GM12878 (cell line): ENCODE data around the gene SHANK1. TPM values are rescaled to one million over a fixed set of nuclear protein-coding genes. Genes with fewer than 3 reads are reported as not detected.

Experiments
- ATAC-seq: fragments of 200-7000 bp; cut with Tn5 transposase; 3 replicates; pipeline ENCODE4 v1.9.1; 2020; ENCODE audit warnings: mild to moderate bottlenecking, moderate library complexity
- BruUV-seq: library from RNA; stranded (reverse); fragments of 400-500 nt; replicated peaks from 2 replicates; lab custom pipeline; 2021; lab: Mats Ljungman, UMichigan
- CTCF ChIA-PET: fragments of 300-600 bp; sonication (Branson Sonifier 250); formaldehyde crosslinking; extraction: SDS; loops from one replicate; lab custom pipeline; 2021; ENCODE audit warnings: inconsistent platforms; lab: Yijun Ruan, JAX
- POLR2A ChIA-PET: fragments of 350-600 bp; formaldehyde crosslinking; extraction: SDS; loops from one replicate; lab custom pipeline; 2021; ENCODE audit warnings: inconsistent platforms; lab: Charles Lee
- RAD21 ChIA-PET: fragments of 300-600 bp; sonication (Branson Sonifier 250); formaldehyde crosslinking; loops from one replicate; lab custom pipeline; 2023; ENCODE audit warnings: antibody characterized with exemption; ENCODE audit not compliant: unreplicated experiment; lab: Charles Lee
- SMC1A ChIA-PET: fragments of 300-600 bp; sonication (Branson Sonifier 250); formaldehyde crosslinking; loops from one replicate; lab custom pipeline; 2023; ENCODE audit not compliant: unreplicated experiment, uncharacterized antibody; lab: Charles Lee
- DNase-seq: peaks from one replicate; pipeline ENCODE4 v3.0.0-alpha.2; 2011; ENCODE audit warnings: low read depth, low spot score
- FAIRE-seq: peaks from 3 replicates; lab custom pipeline; 2011; peaks lifted over from hg19 to GRCh38; lab: Jason Lieb, UNC
- H2AFZ ChIP-seq: 2 replicates; pipeline ENCODE4 v1.6.0; 2011; ENCODE audit warnings: low read depth, low read length, control low read depth; ENCODE audit not compliant: control insufficient read depth
- H3K27ac ChIP-seq: 2 replicates; pipeline ENCODE4 v1.5.1; 2011; ENCODE audit warnings: control low read depth; ENCODE audit not compliant: control insufficient read depth, insufficient read depth
- H3K27me3 ChIP-seq, 2 experiments: replicated peaks in 1 of 2; 2 replicates each; pipeline versions ENCODE4 v1.6.0 to v1.6.1; 2011; ENCODE audit warnings: low read length in 1 of 2; ENCODE audit not compliant: control insufficient read depth in 2 of 2, insufficient read depth in 2 of 2
- H3K36me3 ChIP-seq, 2 experiments: 2 replicates each; pipeline ENCODE4 v1.5.1; 2011; ENCODE audit warnings: low read length in 1 of 2; ENCODE audit not compliant: control insufficient read depth in 2 of 2, insufficient read depth in 2 of 2
- H3K4me1 ChIP-seq: 2 replicates; pipeline ENCODE4 v1.6.1; 2011; ENCODE audit warnings: mild to moderate bottlenecking, low read length, moderate library complexity, mixed read lengths; ENCODE audit not compliant: control insufficient read depth, insufficient read depth
- H3K4me2 ChIP-seq: 2 replicates; pipeline ENCODE4 v1.6.0; 2011; ENCODE audit warnings: control low read depth; ENCODE audit not compliant: control insufficient read depth, insufficient read depth
- H3K4me3 ChIP-seq: fragments of 200-600 bp; sonication (generic); 2 replicates; pipeline ENCODE4 v1.5.1; 2016
- H3K79me2 ChIP-seq: 2 replicates; pipeline ENCODE4 v1.6.0; 2011; ENCODE audit warnings: low read length; ENCODE audit not compliant: control insufficient read depth, insufficient read depth
- H3K9ac ChIP-seq: 2 replicates; pipeline ENCODE4 v1.8.0; 2011; ENCODE audit warnings: low read length, control low read depth, mixed read lengths; ENCODE audit not compliant: control insufficient read depth, insufficient read depth
- H3K9me3 ChIP-seq: replicated peaks from 3 replicates; pipeline ENCODE4 v1.5.1; 2011; ENCODE audit warnings: mild to moderate bottlenecking, low read length; ENCODE audit not compliant: control insufficient read depth, insufficient read depth
- H4K20me1 ChIP-seq: 2 replicates; pipeline ENCODE4 v1.6.0; 2011; ENCODE audit not compliant: control insufficient read depth, insufficient read depth
- ASH2L ChIP-seq: fragments of 300-600, 200-600 bp; sonication (generic); IDR thresholded peaks from 2 replicates; pipeline ENCODE4 v1.6.1; 2017; ENCODE audit warnings: low read depth, mild to moderate bottlenecking, borderline replicate concordance
- ATF2 ChIP-seq: IDR thresholded peaks from 2 replicates; pipeline ENCODE4 v1.6.1; 2012; ENCODE audit warnings: low read length, inconsistent platforms
- ATF7 ChIP-seq: fragments of 450-650 bp; IDR thresholded peaks from 2 replicates; pipeline ENCODE4 v1.6.1; 2016; ENCODE audit warnings: low read depth, mild to moderate bottlenecking
- BACH1 ChIP-seq: fragments of 450-650 bp; IDR thresholded peaks from 2 replicates; pipeline ENCODE4 v1.6.1; 2017; ENCODE audit warnings: mild to moderate bottlenecking, borderline replicate concordance
- BCLAF1 ChIP-seq: fragments of 450-650 bp; IDR thresholded peaks from 2 replicates; pipeline ENCODE4 v1.6.1; 2017; ENCODE audit warnings: antibody characterized with exemption, mild to moderate bottlenecking, moderate library complexity
- BRCA1 ChIP-seq: IDR thresholded peaks from 2 replicates; pipeline ENCODE4 v1.6.1; 2011; ENCODE audit warnings: low read depth, low read length, improper control_type of control experiment
- CEBPB ChIP-seq, 2 experiments: fragments of 150-350 bp in 1 of 2; IDR thresholded peaks; 2 replicates each; pipeline ENCODE4 v1.6.1; 2012 to 2014; ENCODE audit warnings: low read depth in 2 of 2, low read length in 2 of 2, borderline replicate concordance in 1 of 2, inconsistent platforms in 1 of 2
- FOS ChIP-seq: IDR thresholded peaks from 3 replicates; pipeline ENCODE4 v1.6.1; 2011; ENCODE audit warnings: borderline replicate concordance; ENCODE audit not compliant: insufficient read length; ENCODE audit errors: extremely low read depth
- HDGF ChIP-seq: fragments of 450-650 bp; IDR thresholded peaks from 2 replicates; pipeline ENCODE4 v1.6.1; 2016; ENCODE audit warnings: antibody characterized with exemption
- IRF4 ChIP-seq: IDR thresholded peaks from 2 replicates; pipeline ENCODE4 v1.6.1; 2011; ENCODE audit warnings: low read depth, low read length
- MEF2A ChIP-seq: IDR thresholded peaks from 2 replicates; pipeline ENCODE4 v1.6.1; 2011; ENCODE audit warnings: low read depth, mild to moderate bottlenecking, low read length, moderate library complexity; ENCODE audit not compliant: insufficient read depth
- MLLT1 ChIP-seq: fragments of 450-650 bp; IDR thresholded peaks from 2 replicates; pipeline ENCODE4 v1.6.1; 2016; ENCODE audit warnings: mild to moderate bottlenecking
- POLR2A ChIP-seq: IDR thresholded peaks from 2 replicates; pipeline ENCODE4 v1.6.1; 2011; ENCODE audit warnings: low read depth, mild to moderate bottlenecking, low read length
- SIN3A ChIP-seq: IDR thresholded peaks from 2 replicates; pipeline ENCODE4 v1.6.1; 2012; ENCODE audit warnings: low read depth, low read length, improper control_type of control experiment
- SMAD1 ChIP-seq: fragments of 450-650 bp; IDR thresholded peaks from 2 replicates; pipeline ENCODE4 v1.6.1; 2018; ENCODE audit warnings: mild to moderate bottlenecking, low read depth; ENCODE audit not compliant: partially characterized antibody
- TARDBP ChIP-seq: IDR thresholded peaks from 2 replicates; pipeline ENCODE4 v1.6.1; 2016; ENCODE audit warnings: borderline replicate concordance
- USF1 ChIP-seq: IDR thresholded peaks from 2 replicates; pipeline ENCODE4 v1.6.1; 2011; ENCODE audit warnings: borderline replicate concordance, low read depth, mild to moderate bottlenecking, moderate library complexity, mixed read lengths, low read length; ENCODE audit not compliant: insufficient read depth; ENCODE audit errors: extremely low read length
- ZSCAN29 ChIP-seq: fragments of 450-650 bp; IDR thresholded peaks from 2 replicates; pipeline ENCODE4 v1.6.1; 2017; ENCODE audit warnings: mild to moderate bottlenecking, moderate library complexity
- WGBS: methylation state at CpG from one replicate; pipeline ENCODE4 v1.1.6; 2016; ENCODE audit warnings: low lambda C conversion rate; ENCODE audit not compliant: insufficient replicate concordance, insufficient coverage; ENCODE audit errors: missing lambda C conversion rate; 5-methylcytosine and 5-hydroxymethylcytosine counted together
- in situ Hi-C: fragments of 300-500 bp; cut with MboI; formaldehyde crosslinking; loops from 9 replicates; pipeline ENCODE4 v1.14.3; 2018; ENCODE audit warnings: mixed read lengths
- intact Hi-C: fragments of 100-400 bp; cut with micrococcal nuclease; formaldehyde crosslinking; loops from one replicate; pipeline ENCODE4 v1.14.2; 2022; ENCODE audit not compliant: unreplicated experiment
- polyA plus RNA-seq, 11 experiments: library from polyadenylated mRNA; depleted of rRNA in 4 of 11; unstranded in 6 of 11; stranded (reverse) in 5 of 11; fragments of >200 nt; fragmentation: Nextera tagmentation in 4 of 11; fragmentation: Illumina TruSeq in 1 of 11; extraction: Ambion mirVana in 4 of 11; extraction: Trizol in 1 of 11; gene quantifications; 1 replicate in 1 of 11; 2 replicates in 10 of 11; pipeline versions ENCODE4 v1.2.1 to v1.2.3, GENCODE V29; 2011 to 2016; ENCODE audit warnings: inconsistent platforms in 2 of 11, missing spikeins in 2 of 11, low read depth in 1 of 11
- total RNA-seq, 4 experiments: library from RNA; depleted of rRNA in 3 of 4; stranded (reverse); fragments of >200 nt in 3 of 4; fragmentation: Illumina TruSeq in 1 of 4; extraction: Trizol in 1 of 4; gene quantifications; 2 replicates each; pipeline versions ENCODE4 v1.2.1 to v1.2.3, GENCODE V29; 2013 to 2021

Gene SHANK1
- total and polyA plus RNA-seq, 10 of the 15 experiments (the other 5 are each of a cell fraction or from before 2014, with no cell fraction given) = not detected

- TF ChIP-seq FOS (no peak), ATF7 (no peak), BRCA1 (no peak), HDGF (no peak), SIN3A (no peak), ASH2L (no peak), MEF2A (no peak), TARDBP (no peak), BCLAF1 (no peak), IRF4 (no peak)
Measured at GRCh38 chr19:50628551-50628950, 91.1 kb downstream of the SHANK1 start (continued).

- CTCF ChIA-PET = no interaction called here
Measured at GRCh38 chr19:50628146-50628545, 91.5 kb downstream of the SHANK1 start.

More at GRCh38 chr19:50628146-50628545, 91.5 kb downstream of the SHANK1 start:
- no peaks in the 10 kb centered on the region for H4K20me1 ChIP-seq
- DNase-seq (no peak), ATAC-seq (no peak), FAIRE-seq (no peak)
- H3K4me2 ChIP-seq = no peak overlapping the region
- no peak overlapping the region for H3K9ac ChIP-seq
- H3K36me3 ChIP-seq = no peaks in the 10 kb centered on the region
- no peaks in the 10 kb centered on the region; the same call in 2 of the 3 replicates for H3K9me3 ChIP-seq
- intact Hi-C loops (no loop called here), in situ Hi-C loops (no loop called here)
- no peaks in the 10 kb centered on the region for H3K4me1 ChIP-seq
- WGBS = 52% methylated on average over 5 of the region's 5 CpGs
- TF ChIP-seq CEBPB (IDR thresholded peaks at IDR 0.05; ENCODE audit: borderline replicate concordance in 1 of 2, low read depth in 2 of 2, low read length in 2 of 2) (no peak), USF1 (no peak), ATF2 (no peak), SMAD1 (no peak), BACH1 (no peak), ZSCAN29 (no peak), MLLT1 (no peak), POLR2A (no peak)
- H3K27ac ChIP-seq = no peak overlapping the region
- H2AFZ ChIP-seq = no peak overlapping the region
- ChIA-PET POLR2A (no interaction called here), SMC1A (no interaction called here), RAD21 (no interaction called here)
- BruUV-seq = no TSS peak
- no peak overlapping the region for H3K4me3 ChIP-seq
- H3K79me2 ChIP-seq = no peaks in the 10 kb centered on the region
- H3K27me3 ChIP-seq = no peaks in the 10 kb centered on the region; a peak in 1 of 4 replicates
